Measurements from ENCODE around the gene PDZRN3.
A peak's percentile ranks its signal among the peaks of the same experiment; 100 is the strongest.

PDZRN3 gene

DNA sequence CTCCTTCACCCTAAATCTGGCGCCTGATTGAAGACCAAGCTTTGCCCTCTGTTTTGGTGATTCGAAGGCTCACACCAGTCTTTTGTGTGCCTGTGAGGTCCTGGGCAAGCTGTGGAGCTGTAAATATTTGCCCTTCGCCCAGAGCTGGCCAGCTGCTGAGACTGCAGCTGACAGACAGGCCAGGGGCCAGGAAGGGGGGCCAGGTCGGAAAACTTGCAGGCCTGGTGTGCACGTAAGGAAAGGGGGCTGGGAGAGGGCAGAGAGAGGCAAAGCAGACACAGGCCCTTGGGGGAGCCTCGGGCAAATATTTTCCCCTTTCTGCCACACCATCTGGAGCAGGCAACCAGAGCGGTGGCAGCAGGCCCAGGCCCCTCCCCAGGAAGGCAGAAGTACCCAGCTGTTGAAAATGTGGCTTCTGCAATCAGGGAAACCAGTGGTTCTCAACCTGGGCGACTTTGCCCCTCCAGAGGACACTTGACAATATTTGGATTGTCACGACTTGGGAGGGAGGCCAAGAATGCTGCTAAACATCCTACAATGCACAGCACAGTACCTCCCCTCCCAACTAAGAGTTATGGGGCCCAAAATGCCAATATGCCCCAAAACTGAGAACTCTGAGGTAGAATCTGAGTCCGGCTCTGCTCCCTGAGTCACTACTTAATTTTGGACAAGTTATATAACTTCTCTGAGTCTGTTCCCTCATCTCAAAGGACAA lies 2.5 kb downstream of the PDZRN3 start:
- peak; percentile 82 for DNase-seq (ENCODE audit: low spot score)

- no peak for DNase-seq (ENCODE audit: low spot score)
Measured at GRCh38 chr3:73621388-73621787, 3.4 kb downstream of the PDZRN3 start.

GRCh38 chr3:73618461-73618860 lies 6.3 kb downstream of the PDZRN3 start:
- DNase-seq (ENCODE audit: low spot score), result no peak

DNA sequence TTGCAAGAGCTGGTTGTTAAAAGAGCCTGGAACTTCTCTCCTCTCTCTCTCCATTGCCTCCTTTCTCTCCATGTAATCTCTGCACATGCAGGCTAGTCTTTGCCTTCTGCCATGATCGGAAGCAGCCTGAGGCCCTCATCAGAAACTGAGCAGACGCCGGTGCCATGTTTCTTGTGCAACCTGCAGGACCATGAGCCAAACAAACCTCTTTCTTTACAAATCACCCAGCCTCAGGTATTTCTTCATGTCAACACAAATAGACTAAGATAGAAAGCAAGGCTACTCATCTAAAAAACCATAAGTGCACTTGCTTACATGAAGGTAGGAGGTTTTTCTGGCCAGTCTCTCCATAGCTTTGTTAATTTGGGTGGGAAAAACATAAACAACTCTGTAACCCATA lies 8.7 kb downstream of the PDZRN3 start:
- no peak for DNase-seq (ENCODE audit: low spot score)

GRCh38 chr3:73614419-73614818 lies 10.3 kb downstream of the PDZRN3 start:
- no peak for DNase-seq (ENCODE audit: low spot score)

DNA sequence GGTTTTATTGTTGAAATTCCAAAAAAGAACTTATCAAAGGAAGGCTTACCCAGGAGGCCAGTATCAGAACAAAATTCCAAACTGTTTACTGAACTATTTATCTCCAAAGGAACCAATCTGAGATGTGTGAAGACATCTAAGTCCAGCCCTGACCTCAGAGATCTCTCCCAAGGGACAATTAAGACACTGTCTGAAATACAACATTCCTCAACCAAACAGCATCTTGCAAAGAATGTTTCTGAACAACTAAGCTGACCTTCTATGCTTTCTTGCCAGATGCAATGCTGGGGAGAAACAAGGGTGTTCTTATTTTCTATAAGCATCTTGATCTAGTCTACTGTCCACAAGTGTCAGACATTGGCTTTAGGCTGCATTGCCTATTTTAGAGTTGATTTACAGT lies 13.6 kb downstream of the PDZRN3 start:
- no peak for DNase-seq (ENCODE audit: low spot score)

DNA sequence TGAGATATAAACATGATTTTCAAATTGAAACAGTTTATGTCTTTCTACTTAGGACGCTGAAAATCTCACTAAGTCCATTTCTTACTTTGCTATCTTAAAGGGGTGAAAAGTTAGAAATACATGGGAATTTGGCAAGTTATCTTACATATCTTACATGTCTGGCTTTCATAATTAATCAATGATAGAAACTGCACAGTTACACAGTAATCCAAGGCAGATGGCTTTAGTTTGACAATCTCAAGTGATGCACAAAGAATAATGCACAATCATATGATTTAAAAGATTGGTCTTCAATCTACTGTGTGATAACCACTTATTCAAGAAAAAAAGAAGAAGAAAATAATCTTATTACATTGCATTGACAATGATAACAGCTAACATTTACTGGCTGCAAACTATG lies 14.2 kb downstream of the PDZRN3 start:
- no peak for DNase-seq (ENCODE audit: low spot score)

DNA sequence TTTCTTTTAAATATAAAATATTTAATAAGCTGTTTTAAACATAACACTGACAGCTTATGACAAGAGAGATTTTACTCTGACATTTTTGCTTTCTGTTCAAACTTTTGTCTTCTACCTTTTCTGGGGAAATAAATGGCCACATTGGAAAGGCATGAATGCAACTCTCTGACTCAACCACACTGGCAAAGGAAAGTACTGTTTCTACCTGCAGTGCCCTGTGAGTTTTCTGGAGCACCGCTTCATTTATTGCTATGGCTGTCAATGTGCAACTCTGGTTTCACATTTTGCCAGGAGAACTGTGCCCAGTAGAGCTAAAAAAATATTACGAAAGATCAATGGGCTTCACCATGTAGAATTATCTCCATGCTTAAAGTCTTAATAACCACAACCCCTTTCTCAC lies 15.1 kb downstream of the PDZRN3 start:
- no peak for DNase-seq (ENCODE audit: low spot score)

DNA sequence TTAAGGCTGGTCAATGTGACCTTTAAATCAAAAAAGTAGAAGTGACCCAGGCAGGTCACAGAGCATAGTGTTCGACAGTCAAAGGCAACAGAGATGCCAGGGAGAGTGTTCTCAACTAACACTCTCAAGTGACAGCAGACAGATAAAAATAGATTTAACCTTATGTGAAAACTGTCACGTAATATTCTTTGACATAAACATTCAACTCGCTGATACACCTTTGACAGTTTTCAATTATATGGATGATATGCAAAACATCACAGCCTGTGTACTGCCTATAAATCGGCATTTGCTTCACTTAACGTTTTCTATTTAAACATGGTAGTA lies 15.5 kb downstream of the PDZRN3 start:
- DNase-seq (ENCODE audit: low spot score), result no peak

GRCh38 chr3:73608456-73609314 lies 16.1 kb downstream of the PDZRN3 start:
- DNase-seq (ENCODE audit: low spot score), result no peak

DNA sequence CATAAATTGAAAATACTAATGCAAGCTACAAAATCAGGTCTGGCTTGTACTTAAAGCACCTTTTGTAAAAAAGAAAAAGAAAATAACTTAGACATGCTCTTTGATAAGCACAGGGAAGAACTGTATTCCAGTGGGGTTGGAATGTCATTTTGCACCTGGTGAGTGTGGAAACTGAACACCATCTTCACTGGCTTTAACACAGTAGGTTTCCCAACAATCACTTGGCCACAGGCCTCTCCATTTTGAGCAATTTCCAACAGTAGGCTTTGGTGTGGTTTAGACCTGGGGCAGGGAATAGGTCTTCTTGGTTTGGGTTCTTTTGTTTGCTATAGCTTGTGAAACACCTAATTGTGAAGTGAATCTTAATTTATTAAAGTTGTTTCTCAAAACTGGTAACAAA lies 18.9 kb downstream of the PDZRN3 start:
- no peak for DNase-seq (ENCODE audit: low spot score)

- DNase-seq (ENCODE audit: low spot score), result no peak
Measured at GRCh38 chr3:73605412-73605811, 19.3 kb downstream of the PDZRN3 start.

GRCh38 chr3:73604451-73604850 lies 20.3 kb downstream of the PDZRN3 start:
- no peak for DNase-seq (ENCODE audit: low spot score)

GRCh38 chr3:73603762-73604171 lies 21.0 kb downstream of the PDZRN3 start:
- no peak for DNase-seq (ENCODE audit: low spot score)

DNA sequence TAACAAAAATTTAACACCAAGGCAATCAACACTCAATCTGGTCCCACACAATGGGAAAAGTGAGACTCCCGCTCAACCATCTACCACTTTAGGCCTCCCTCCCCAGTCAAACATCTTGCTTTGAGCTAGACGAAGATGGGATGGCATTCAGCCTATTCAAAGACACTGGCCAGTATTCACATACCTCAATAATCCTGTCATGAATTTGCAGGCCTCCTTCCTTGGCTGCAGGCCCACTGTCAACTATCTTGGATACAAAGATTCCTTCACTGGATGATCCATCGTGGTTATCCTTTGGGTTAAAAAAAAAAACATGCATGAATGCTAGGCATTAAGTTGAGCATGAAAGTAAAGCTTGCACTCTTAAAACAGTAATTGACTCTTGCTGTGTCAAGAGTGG lies 22.6 kb downstream of the PDZRN3 start:
- no peak for DNase-seq (ENCODE audit: low spot score)

GRCh38 chr3:73601481-73601880 lies 23.3 kb downstream of the PDZRN3 start:
- no peak for DNase-seq (ENCODE audit: low spot score)

GRCh38 chr3:73601011-73601410 lies 23.7 kb downstream of the PDZRN3 start:
- no peak for DNase-seq (ENCODE audit: low spot score)

GRCh38 chr3:73600293-73600938 lies 24.3 kb downstream of the PDZRN3 start:
- no peak for DNase-seq (ENCODE audit: low spot score)

DNA sequence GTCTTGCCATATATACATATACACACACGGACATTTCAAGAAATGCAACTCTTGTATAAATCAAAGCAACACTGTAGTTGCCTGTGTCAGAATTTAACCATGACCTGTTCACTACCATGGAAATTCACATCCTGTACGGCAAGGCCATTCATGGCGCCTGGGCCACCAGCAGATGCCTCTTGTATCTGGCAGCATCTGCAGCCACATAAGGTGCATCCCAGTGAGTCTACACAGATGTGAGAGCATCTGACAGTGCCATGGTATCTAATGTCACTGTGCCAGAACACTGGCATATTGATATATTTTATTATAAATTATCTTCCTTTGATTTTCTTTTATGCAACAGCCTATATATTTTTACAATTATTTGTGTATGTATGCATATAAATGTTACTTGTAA lies 25.1 kb downstream of the PDZRN3 start:
- no peak for DNase-seq (ENCODE audit: low spot score)

GRCh38 chr3:73597476-73597875 lies 27.3 kb downstream of the PDZRN3 start:
- DNase-seq (ENCODE audit: low spot score), result no peak

DNA sequence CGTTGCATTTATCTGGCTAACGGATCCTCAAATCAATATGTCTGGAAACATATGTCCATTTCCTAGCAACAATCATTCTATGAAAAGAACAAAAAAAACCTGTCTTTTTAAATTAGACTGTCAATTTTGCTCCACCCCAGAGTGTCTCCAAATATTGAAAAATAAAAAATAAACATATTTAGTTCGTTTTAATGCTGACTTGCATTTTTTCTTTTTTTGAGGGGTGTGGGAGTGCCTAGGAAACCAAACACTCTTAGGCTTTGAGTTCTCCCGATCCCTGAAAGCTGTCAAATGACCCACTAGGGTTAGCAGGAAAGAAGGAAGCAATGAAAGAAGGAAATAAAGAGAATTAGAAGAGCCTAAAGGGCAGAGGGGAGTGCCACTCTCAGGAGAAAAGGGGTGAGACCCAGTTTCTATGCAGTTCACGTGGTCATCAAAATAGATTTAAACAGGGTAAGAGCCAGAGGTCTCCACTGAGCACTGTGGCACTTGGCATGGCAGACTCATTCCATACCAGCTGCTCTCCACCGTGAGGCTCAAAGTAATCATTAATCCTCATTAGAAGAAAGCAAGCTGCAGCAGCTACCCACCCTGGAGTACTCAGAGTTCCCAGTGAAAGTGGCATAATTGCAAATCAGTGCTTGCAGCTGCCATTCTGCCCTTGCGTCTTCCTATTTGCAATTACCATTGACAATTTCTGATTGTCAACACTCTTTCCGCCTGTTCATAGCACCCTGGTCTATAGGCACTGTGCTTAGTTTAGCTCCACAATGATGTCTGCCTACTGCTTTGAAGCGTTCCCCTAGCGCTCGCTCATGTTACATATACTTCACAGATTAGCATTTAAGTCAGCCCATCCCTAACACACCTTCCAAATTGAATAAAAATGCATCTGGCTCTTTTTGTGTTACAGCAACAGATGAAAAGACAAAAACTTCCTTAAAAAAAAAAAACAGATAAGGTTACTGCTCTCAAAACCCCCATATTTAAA lies 32.3 kb downstream of the PDZRN3 start:
- no peak for DNase-seq (ENCODE audit: low spot score)

- DNase-seq (ENCODE audit: low spot score), result no peak
Measured at GRCh38 chr3:73591286-73591800, 33.4 kb downstream of the PDZRN3 start.
